Endodermal cell (in vitro differentiated cells): ENCODE results near the gene CORO1C. TPM values are rescaled to one million over a fixed set of nuclear protein-coding genes. Genes with fewer than 3 reads are reported as not detected.

Source experiments
- DNase-seq: peaks from one replicate; pipeline ENCODE4 v3.0.0-alpha.2; 2017
- H3K27ac ChIP-seq: 2 replicates; pipeline ENCODE4 v1.5.1; 2013; ENCODE audit warnings: mild to moderate bottlenecking, low read depth, low read length, moderate library complexity
- H3K27me3 ChIP-seq: 2 replicates; pipeline ENCODE4 v1.6.1; 2013; ENCODE audit warnings: mild to moderate bottlenecking, low read length, moderate library complexity; ENCODE audit not compliant: insufficient read depth, control insufficient read depth, poor library complexity, severe bottlenecking
- H3K36me3 ChIP-seq: 2 replicates; pipeline ENCODE4 v1.7.0; 2013; ENCODE audit warnings: mild to moderate bottlenecking, low read length, moderate library complexity; ENCODE audit not compliant: control insufficient read depth, insufficient read depth
- H3K4me1 ChIP-seq: one replicate; pipeline ENCODE4 v1.7.0; 2013; ENCODE audit warnings: low read length; ENCODE audit not compliant: control insufficient read depth, insufficient read depth
- H3K4me3 ChIP-seq: 2 replicates; pipeline ENCODE4 v1.5.1; 2013; ENCODE audit warnings: mild to moderate bottlenecking, low read length, moderate library complexity
- H3K9ac ChIP-seq: 2 replicates; pipeline ENCODE4 v1.6.1; 2013; ENCODE audit warnings: mild to moderate bottlenecking, low read length, moderate library complexity; ENCODE audit not compliant: poor library complexity, severe bottlenecking; ENCODE audit errors: extremely low read depth
- H3K9me3 ChIP-seq: 2 replicates; pipeline ENCODE4 v1.6.1; 2013; ENCODE audit warnings: mild to moderate bottlenecking, low read length, moderate library complexity; ENCODE audit not compliant: control insufficient read depth
- H3K27ac Mint-ChIP-seq: 2 replicates; pipeline ENCODE4 v1.8.0; 2020; ENCODE audit warnings: mixed read lengths
- H3K27me3 Mint-ChIP-seq: 2 replicates; pipeline ENCODE4 v1.8.0; 2021; ENCODE audit warnings: mild to moderate bottlenecking, mixed read lengths; ENCODE audit not compliant: insufficient read depth
- H3K36me3 Mint-ChIP-seq: 2 replicates; pipeline ENCODE4 v1.8.0; 2020; ENCODE audit warnings: low read depth, mixed read lengths
- H3K4me1 Mint-ChIP-seq: 2 replicates; pipeline ENCODE4 v1.8.0; 2020; ENCODE audit warnings: mixed read lengths
- H3K4me3 Mint-ChIP-seq: 2 replicates; pipeline ENCODE4 v1.8.0; 2020; ENCODE audit warnings: mild to moderate bottlenecking, moderate library complexity, mixed read lengths
- H3K9me3 Mint-ChIP-seq: 2 replicates; pipeline ENCODE4 v1.8.0; 2020; ENCODE audit warnings: mild to moderate bottlenecking, mixed read lengths
- CTCF ChIP-seq: fragments of 200-600 bp; sonication (generic); conservative IDR thresholded peaks from 2 replicates; pipeline ENCODE4 v1.5.0; 2021; ENCODE audit warnings: antibody characterized with exemption, mild to moderate bottlenecking
- WGBS, 2 experiments: methylation state at CpG; one replicate each; pipeline versions ENCODE4 v1.1.5 to v1.1.7; 2013; ENCODE audit warnings: missing lambda C conversion rate in 2 of 2, mixed read lengths in 1 of 2; ENCODE audit not compliant: insufficient coverage in 1 of 2, insufficient read length in 1 of 2; 5-methylcytosine and 5-hydroxymethylcytosine counted together
- total RNA-seq, 2 donors: library from RNA; stranded (reverse); fragmentation: NEBNext Ultra II Directional in 1 of 2; extraction: Animal tissue kit (Norgen Biotek cat#: 25700) in 1 of 2; gene quantifications; 2 replicates in 1 of 2; 3 replicates in 1 of 2; pipeline ENCODE4 v1.2.1, GENCODE V29; 2021

The CORO1C gene
- total RNA-seq, 2 donors from 2014 or later = 122 to 125 TPM

- Mint-ChIP-seq H3K36me3 (no peaks in the 10 kb centered on the region), H3K4me1 (no peaks in the 10 kb centered on the region), H3K27me3 (peaks cover 2% of the 10 kb centered on the region), H3K9me3 (no peaks in the 10 kb centered on the region), H3K4me3 (no peak overlapping the region), H3K27ac (no peak overlapping the region)
- Histone ChIP-seq H3K27ac (no peak overlapping the region), H3K4me3 (no peak overlapping the region), H3K9ac (no peak overlapping the region), H3K9me3 (no peaks in the 10 kb centered on the region), H3K4me1 (no peaks in the 10 kb centered on the region), H3K27me3 (no peaks in the 10 kb centered on the region), H3K36me3 (no peaks in the 10 kb centered on the region)
- no peak for TF ChIP-seq CTCF
- WGBS, 2 experiments = 90 to 95% methylated on average over 4 of the region's 4 CpGs
- DNase-seq = no peak
Observed at GRCh38 chr12:108603743-108604142, 127.6 kb downstream of the CORO1C start.

GRCh38 chr12:108602976-108603704 lies 128.2 kb downstream of the CORO1C start:
- Histone ChIP-seq H3K36me3 (no peaks in the 10 kb centered on the region), H3K9me3 (no peaks in the 10 kb centered on the region), H3K4me1 (no peaks in the 10 kb centered on the region), H3K4me3 (no peak overlapping the region), H3K27ac (no peak overlapping the region), H3K27me3 (no peaks in the 10 kb centered on the region), H3K9ac (no peak overlapping the region)
- Mint-ChIP-seq H3K27ac (no peak overlapping the region), H3K36me3 (no peaks in the 10 kb centered on the region), H3K27me3 (peaks cover 2% of the 10 kb centered on the region), H3K4me3 (no peak overlapping the region), H3K9me3 (no peaks in the 10 kb centered on the region), H3K4me1 (no peaks in the 10 kb centered on the region)
- 92 to 98% methylated on average over 7 to 15 of the region's 15 CpGs for WGBS, 2 experiments
- TF ChIP-seq CTCF = no peak
- no peak for DNase-seq

GRCh38 chr12:108602209-108602705 lies 129.1 kb downstream of the CORO1C start:
- Mint-ChIP-seq H3K4me3 (no peak overlapping the region), H3K27me3 (peaks cover 2% of the 10 kb centered on the region)
- WGBS, 2 experiments = 92 to 100% methylated on average over 7 to 9 of the region's 9 CpGs

More at GRCh38 chr12:108602209-108602705, 129.1 kb downstream of the CORO1C start:
- H3K4me3 ChIP-seq = no peak overlapping the region
- no peak for TF ChIP-seq CTCF
- H3K9ac ChIP-seq = no peak overlapping the region
- Mint-ChIP-seq H3K27ac (no peak overlapping the region), H3K9me3 (no peaks in the 10 kb centered on the region), H3K4me1 (no peaks in the 10 kb centered on the region), H3K36me3 (no peaks in the 10 kb centered on the region)
- no peak overlapping the region for H3K27ac ChIP-seq
- no peaks in the 10 kb centered on the region for H3K36me3 ChIP-seq
- H3K27me3 ChIP-seq = no peaks in the 10 kb centered on the region
- DNase-seq = no peak
- no peaks in the 10 kb centered on the region for H3K4me1 ChIP-seq
- H3K9me3 ChIP-seq = no peaks in the 10 kb centered on the region
